Stimulated activated naive CD8-positive, alpha-beta T cell treated with anti-CD3 and anti-CD28 coated beads, Interleukin-15, amount 100 ng/mL, for 72 hours (primary cell): ENCODE measurements around the gene TMEM30B.
"Not testable (repeated sequence)": the region's sequence is repeated elsewhere in the genome, so short reads cannot be mapped to it uniquely, and the experiment has no call there.

Source experiments
- ATAC-seq: fragments of 150-1000 bp; cut with Tn5 transposase; 2 replicates; pipeline ENCODE4 v1.10.0; 2021; ENCODE audit warnings: mild to moderate bottlenecking, moderate library complexity
- DNase-seq, 2 donors: peaks; one replicate each; pipeline ENCODE4 v3.0.0; 2021 to 2022
- H3K27ac Mint-ChIP-seq, 2 donors: one replicate each; pipeline ENCODE4 v1.8.0; 2022; ENCODE audit warnings: mild to moderate bottlenecking in 2 of 2, mixed read lengths in 2 of 2, moderate library complexity in 2 of 2
- H3K27me3 Mint-ChIP-seq: one replicate; pipeline ENCODE4 v1.8.0; 2022; ENCODE audit warnings: mixed read lengths
- H3K4me1 Mint-ChIP-seq: one replicate; pipeline ENCODE4 v1.8.0; 2022; ENCODE audit warnings: mild to moderate bottlenecking, mixed read lengths
- H3K4me3 Mint-ChIP-seq, 2 donors: one replicate each; pipeline ENCODE4 v1.8.0; 2022; ENCODE audit warnings: mild to moderate bottlenecking in 2 of 2, mixed read lengths in 2 of 2, moderate library complexity in 1 of 2
- H3K9me3 Mint-ChIP-seq, 2 donors: one replicate each; pipeline ENCODE4 v1.8.0; 2022; ENCODE audit warnings: mixed read lengths in 2 of 2

TMEM30B gene

GRCh38 chr14:61281186-61281947, at the start of gene TMEM30B:
TMEM30B (minus strand) TSS chr14:61281338; CDS start chr14:61281147, 191 bp downstream.
- ATAC-seq (no peak), DNase-seq (no peak)
- Mint-ChIP-seq H3K9me3 (no peaks in the 10 kb centered on the region), H3K27me3 (peaks cover 15% of the 10 kb centered on the region), H3K27ac (peak within 1 kb of the TSS; percentile 95 to 98), H3K4me1 (peaks cover 51% of the 10 kb centered on the region), H3K4me3 (peak within 1 kb of the TSS; percentile 97 to 98)

- Mint-ChIP-seq H3K9me3 (peaks cover 0 to 4% of the 10 kb centered on the region in 2 donors), H3K27me3 (no peaks in the 10 kb centered on the region), H3K4me1 (peaks cover 85% of the 10 kb centered on the region), H3K4me3 (peak overlapping the region; percentile 77 to 96), H3K27ac (peak overlapping the region; percentile 94 to 99)
- peak; percentile 76 for ATAC-seq
- DNase-seq, result peak; percentile 50 to 69
Observed at GRCh38 chr14:61330511-61330910, 49.4 kb upstream of the TMEM30B start.

GRCh38 chr14:61329478-61330051, 48.4 kb upstream of the TMEM30B start:
- no peaks in the 10 kb centered on the region for H3K27me3 Mint-ChIP-seq
- peak overlapping the region; percentile 77 to 96 for H3K4me3 Mint-ChIP-seq
- H3K9me3 Mint-ChIP-seq, result peaks cover 0 to 4% of the 10 kb centered on the region in 2 donors
- DNase-seq (no peak), ATAC-seq (peak; percentile 27)
- H3K27ac Mint-ChIP-seq, result peak overlapping the region; percentile 94 to 99
- peaks cover 84% of the 10 kb centered on the region for H3K4me1 Mint-ChIP-seq

- Mint-ChIP-seq H3K9me3 (peaks cover 0 to 4% of the 10 kb centered on the region in 2 donors), H3K4me3 (peak overlapping the region; percentile 77 to 96), H3K27ac (peak overlapping the region; percentile 94 to 99), H3K27me3 (no peaks in the 10 kb centered on the region), H3K4me1 (peaks cover 75% of the 10 kb centered on the region)
- peak; percentile 15 for ATAC-seq
- DNase-seq, result no peak
Observed at GRCh38 chr14:61328626-61329262, 47.6 kb upstream of the TMEM30B start.

- peaks cover 0 to 4% of the 10 kb centered on the region in 2 donors for H3K9me3 Mint-ChIP-seq
- H3K4me1 Mint-ChIP-seq, result peaks cover 59% of the 10 kb centered on the region
- peak overlapping the region; percentile 94 to 99 for H3K27ac Mint-ChIP-seq
- no peak for ATAC-seq
- peak overlapping the region; percentile 77 to 96 for H3K4me3 Mint-ChIP-seq
- no peak for DNase-seq
- no peaks in the 10 kb centered on the region for H3K27me3 Mint-ChIP-seq
Observed at GRCh38 chr14:61326847-61327246, 45.7 kb upstream of the TMEM30B start.

GRCh38 chr14:61326146-61326545, 45.0 kb upstream of the TMEM30B start:
- H3K4me3 Mint-ChIP-seq, result peak overlapping the region; percentile 77 to 96
- H3K27ac Mint-ChIP-seq, result peak overlapping the region; percentile 71 to 95
- no peak for DNase-seq
- no peaks in the 10 kb centered on the region for H3K27me3 Mint-ChIP-seq
- H3K9me3 Mint-ChIP-seq, result peaks cover 0 to 4% of the 10 kb centered on the region in 2 donors
- no peak for ATAC-seq
- peaks cover 57% of the 10 kb centered on the region for H3K4me1 Mint-ChIP-seq

GRCh38 chr14:61325166-61325565, 44.0 kb upstream of the TMEM30B start:
- ATAC-seq (peak; percentile 8), DNase-seq (no peak)
- no peaks in the 10 kb centered on the region for H3K27me3 Mint-ChIP-seq
- peak overlapping the region; percentile 50 to 95 for H3K27ac Mint-ChIP-seq
- peaks cover 51% of the 10 kb centered on the region for H3K4me1 Mint-ChIP-seq
- peaks cover 0 to 4% of the 10 kb centered on the region in 2 donors for H3K9me3 Mint-ChIP-seq
- H3K4me3 Mint-ChIP-seq, result peak overlapping the region; percentile 77 to 96

- peak overlapping the region; percentile 96 to 97 for H3K4me3 Mint-ChIP-seq
Observed at GRCh38 chr14:61323970-61324369, 42.8 kb upstream of the TMEM30B start.

GRCh38 chr14:61322799-61323290, 41.7 kb upstream of the TMEM30B start:
- Mint-ChIP-seq H3K9me3 (peaks cover 0 to 4% of the 10 kb centered on the region in 2 donors), H3K27ac (peak overlapping the region; percentile 95 to 96), H3K4me3 (peak overlapping the region; percentile 96 to 97), H3K4me1 (peaks cover 29% of the 10 kb centered on the region), H3K27me3 (no peaks in the 10 kb centered on the region)
- ATAC-seq (peak; percentile 55), DNase-seq (peak in 1 of 2 donors; percentile 47)

More at GRCh38 chr14:61323970-61324369, 42.8 kb upstream of the TMEM30B start:
- H3K27ac Mint-ChIP-seq, result peak overlapping the region; percentile 95 to 96
- peaks cover 39% of the 10 kb centered on the region for H3K4me1 Mint-ChIP-seq
- H3K27me3 Mint-ChIP-seq, result no peaks in the 10 kb centered on the region
- no peak for DNase-seq
- ATAC-seq, result no peak
- H3K9me3 Mint-ChIP-seq, result peaks cover 0 to 4% of the 10 kb centered on the region in 2 donors

GRCh38 chr14:61322011-61322798, 41.1 kb upstream of the TMEM30B start:
- H3K4me1 Mint-ChIP-seq, result peaks cover 23% of the 10 kb centered on the region
- ATAC-seq (peak; percentile 6), DNase-seq (peak in 1 of 2 donors; percentile 40)
- peak overlapping the region; percentile 96 to 97 for H3K4me3 Mint-ChIP-seq
- H3K9me3 Mint-ChIP-seq, result peaks cover 0 to 4% of the 10 kb centered on the region in 2 donors
- no peaks in the 10 kb centered on the region for H3K27me3 Mint-ChIP-seq
- H3K27ac Mint-ChIP-seq, result peak overlapping the region; percentile 95 to 96

- Mint-ChIP-seq H3K9me3 (peaks cover 0 to 4% of the 10 kb centered on the region in 2 donors), H3K27ac (peak within 1 kb of the TSS; percentile 95 to 96), H3K4me3 (peak within 1 kb of the TSS; percentile 96 to 97), H3K27me3 (no peaks in the 10 kb centered on the region), H3K4me1 (peaks cover 16% of the 10 kb centered on the region)
- DNase-seq (peak; percentile 79 to 87), ATAC-seq (peak; percentile 77)
Observed at GRCh38 chr14:61321385-61322010, 40.4 kb upstream of the TMEM30B start, which contains the start of gene PRKCH. PRKCH (plus strand) TSS chr14:61321579; CDS start chr14:61322102, 523 bp downstream.

- Mint-ChIP-seq H3K27me3 (no peaks in the 10 kb centered on the region), H3K4me1 (peaks cover 10% of the 10 kb centered on the region), H3K4me3 (peak overlapping the region; percentile 42 to 97), H3K9me3 (no peaks in the 10 kb centered on the region), H3K27ac (no peak overlapping the region)
- ATAC-seq (no peak), DNase-seq (no peak)
Observed at GRCh38 chr14:61320806-61321384, 39.8 kb upstream of the TMEM30B start.

- H3K9me3 Mint-ChIP-seq, H3K4me3 Mint-ChIP-seq, DNase-seq, H3K4me1 Mint-ChIP-seq, H3K27me3 Mint-ChIP-seq, H3K27ac Mint-ChIP-seq, ATAC-seq: not testable (repeated sequence)
Observed at GRCh38 chr14:61320170-61320569, 39.0 kb upstream of the TMEM30B start.

- DNase-seq (no peak), ATAC-seq (no peak)
- peaks cover 4 to 5% of the 10 kb centered on the region in 2 donors for H3K9me3 Mint-ChIP-seq
- no peaks in the 10 kb centered on the region for H3K27me3 Mint-ChIP-seq
- no peaks in the 10 kb centered on the region for H3K4me1 Mint-ChIP-seq
- H3K27ac Mint-ChIP-seq, result no peak overlapping the region
- no peak overlapping the region for H3K4me3 Mint-ChIP-seq
Observed at GRCh38 chr14:61319706-61320105, 38.6 kb upstream of the TMEM30B start.
